ENCODE data around the gene RFXANK. TPM values are rescaled to one million over a fixed set of nuclear protein-coding genes. Genes with fewer than 3 reads are reported as not detected.
A peak's percentile ranks its signal among the peaks of the same experiment; 100 is the strongest.

Gene RFXANK
- total and polyA plus RNA-seq, 9 of the 15 experiments (the other 6 are each of a cell fraction or from before 2014, with no cell fraction given) = 68.6 to 181 (median 150) TPM

- peak; percentile 7 for TF ChIP-seq PRDM10 (IDR thresholded peaks at IDR 0.05; ENCODE audit: partially characterized antibody)
- no peak for TF ChIP-seq ZNF584 (CRISPR knock-in tag; IDR thresholded peaks at IDR 0.05; ENCODE audit: low read depth)
- TF ChIP-seq GABPB2 (CRISPR knock-in tag; conservative IDR thresholded peaks at IDR 0.05) = no peak
- TF ChIP-seq ZNF175 (CRISPR knock-in tag; IDR thresholded peaks at IDR 0.05; ENCODE audit: low read depth) = no peak
- peak in 1 of 2 experiments; percentile 68; a peak in 2 of 4 replicates for TF ChIP-seq SIN3A (IDR thresholded peaks at IDR 0.05; ENCODE audit: borderline replicate concordance in 2 of 2, control insufficient read depth in 1 of 2, low read depth in 2 of 2, low read length in 2 of 2)
- no peak for TF ChIP-seq SRSF3 (IDR thresholded peaks at IDR 0.05; ENCODE audit: insufficient read depth, low read length)
- 0 out of 2 replicates have a peak, but pooled peaks have one; percentile 16 for TF ChIP-seq ARID1B (IDR thresholded peaks at IDR 0.05)
- no peak for TF ChIP-seq ILF3 (IDR thresholded peaks at IDR 0.05; ENCODE audit: borderline replicate concordance)
- no peak for TF ChIP-seq ID3 (CRISPR knock-in tag; IDR thresholded peaks at IDR 0.05)
- no peak for TF ChIP-seq ID3 (tag; IDR thresholded peaks at IDR 0.05)
- no peak for TF ChIP-seq ZNF764 (CRISPR knock-in tag; IDR thresholded peaks at IDR 0.05; ENCODE audit: low read depth)
- peak; percentile 20; the same call in 1 of the 2 replicates for TF ChIP-seq SIN3B (IDR thresholded peaks at IDR 0.05; ENCODE audit: low read depth)
- TF ChIP-seq LCOR (CRISPR knock-in tag; IDR thresholded peaks at IDR 0.05) = no peak
- TF ChIP-seq CXXC5 (CRISPR knock-in tag; IDR thresholded peaks at IDR 0.05) = peak; percentile 29; the same call in 1 of the 2 replicates
- no peak for TF ChIP-seq ZNF592 (IDR thresholded peaks at IDR 0.05)
- TF ChIP-seq TAF1 (IDR thresholded peaks at IDR 0.05; ENCODE audit: control insufficient read depth, extremely low read depth, insufficient read depth, low read length, severe bottlenecking) = peak; percentile 56
- TF ChIP-seq ZNF444 (CRISPR knock-in tag; IDR thresholded peaks at IDR 0.05) = no peak
- no peak for TF ChIP-seq TAL1 (IDR thresholded peaks at IDR 0.05)
- TF ChIP-seq BHLHE40 (IDR thresholded peaks at IDR 0.05; ENCODE audit: low read length) = peak; percentile 75
- 0 out of 2 replicates have a peak, but pooled peaks have one; percentile 18 for TF ChIP-seq POLR2AphosphoS5 (IDR thresholded peaks at IDR 0.05; ENCODE audit: control insufficient read depth, insufficient read depth, low read depth, low read length)
Measured at GRCh38 chr19:19192910-19193423, 909 bp downstream of the RFXANK start (continued).

All from K562 (cell line).